Endometrium (tissue), 2 donors: Measurements from ENCODE around the gene PIK3R3.

Experiments used
- FAIRE-seq: peaks from 2 replicates; lab custom pipeline; 2012; peaks lifted over from hg19 to GRCh38; lab: Jason Lieb, UNC
- donor health status: control.
- donor health status: control.

The PIK3R3 gene

DNA sequence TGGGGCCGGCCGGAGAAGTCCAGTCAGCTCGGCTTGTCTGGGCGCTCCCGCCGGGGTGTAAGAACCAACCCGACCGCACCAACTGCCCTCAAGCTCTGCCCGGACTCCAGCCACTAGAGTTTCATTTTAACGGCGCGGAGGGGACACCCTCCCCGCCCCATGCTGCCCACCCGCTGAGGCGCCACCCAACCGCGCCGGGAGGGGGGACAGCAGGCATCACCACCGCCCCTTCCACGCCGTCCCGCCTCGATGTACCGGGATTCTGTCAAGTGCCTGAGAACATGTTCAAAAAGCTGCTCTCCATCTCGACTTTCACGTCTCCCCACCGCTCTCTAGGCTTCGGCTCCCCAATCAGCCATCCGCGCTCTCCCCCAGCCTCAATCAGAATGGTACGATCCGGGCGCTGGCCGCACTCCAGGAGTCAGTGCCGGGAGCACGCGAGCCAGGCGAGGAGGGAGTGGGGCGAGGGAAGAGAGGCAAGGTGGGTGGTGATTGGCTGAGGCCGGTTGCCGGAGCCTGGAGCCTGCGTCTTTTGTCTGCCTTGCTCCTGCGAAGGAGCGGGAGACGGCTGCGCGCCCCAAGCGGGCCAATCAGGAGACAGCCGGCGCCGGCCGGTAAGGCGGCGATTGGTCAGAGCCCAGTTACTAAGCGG, at the start of gene PIK3R3:
TSS of gene PIK3R3 (minus strand) at position 101 of the 652 bp plus-strand sequence. CDS start 677 bp downstream, outside the sequence.
- peak; percentile 98 for FAIRE-seq

DNA sequence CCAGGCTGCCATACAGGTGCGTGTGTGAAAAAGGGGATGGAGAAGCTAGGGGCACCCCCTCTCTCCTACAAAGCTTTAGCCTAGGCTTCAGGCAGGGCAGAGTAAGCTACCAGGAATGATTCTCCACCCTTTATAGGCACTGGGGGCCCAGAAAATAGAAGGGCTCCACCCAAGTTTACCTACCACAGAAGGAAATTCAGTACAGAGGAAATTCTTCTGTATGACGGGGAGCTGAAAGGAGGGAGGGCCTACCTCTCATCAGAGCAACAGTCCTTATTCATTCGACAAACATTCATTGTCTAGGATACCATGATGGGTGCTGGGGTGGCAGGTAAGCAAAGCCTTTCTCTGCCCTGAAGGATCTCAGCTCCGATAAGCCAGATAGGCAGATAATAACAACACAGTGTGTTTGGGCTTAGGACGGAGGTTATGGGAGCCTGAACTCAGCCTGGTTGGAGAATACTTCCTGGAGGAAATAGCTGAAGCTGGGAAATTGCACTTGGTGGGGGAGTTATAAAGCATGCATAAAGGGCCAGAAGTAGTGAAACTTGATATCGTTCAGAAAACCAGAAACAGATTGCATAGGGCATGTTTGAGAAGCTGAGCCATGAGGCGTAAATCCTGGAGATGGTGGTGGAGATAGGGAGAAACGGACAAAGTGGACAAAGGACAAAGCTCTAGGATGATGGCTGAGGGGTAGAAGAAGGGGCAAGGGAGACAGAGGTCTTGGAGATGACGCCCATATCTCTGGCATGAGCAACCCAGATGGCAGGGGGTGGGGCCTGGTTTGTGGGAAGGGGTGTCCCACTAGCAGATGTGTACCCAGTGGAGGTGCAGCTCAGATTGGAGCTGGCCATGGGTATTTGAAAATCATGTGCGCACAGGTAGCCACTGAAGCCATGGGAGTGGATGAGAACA, 49.2 kb upstream of the PIK3R3 start:
- FAIRE-seq = no peak

DNA sequence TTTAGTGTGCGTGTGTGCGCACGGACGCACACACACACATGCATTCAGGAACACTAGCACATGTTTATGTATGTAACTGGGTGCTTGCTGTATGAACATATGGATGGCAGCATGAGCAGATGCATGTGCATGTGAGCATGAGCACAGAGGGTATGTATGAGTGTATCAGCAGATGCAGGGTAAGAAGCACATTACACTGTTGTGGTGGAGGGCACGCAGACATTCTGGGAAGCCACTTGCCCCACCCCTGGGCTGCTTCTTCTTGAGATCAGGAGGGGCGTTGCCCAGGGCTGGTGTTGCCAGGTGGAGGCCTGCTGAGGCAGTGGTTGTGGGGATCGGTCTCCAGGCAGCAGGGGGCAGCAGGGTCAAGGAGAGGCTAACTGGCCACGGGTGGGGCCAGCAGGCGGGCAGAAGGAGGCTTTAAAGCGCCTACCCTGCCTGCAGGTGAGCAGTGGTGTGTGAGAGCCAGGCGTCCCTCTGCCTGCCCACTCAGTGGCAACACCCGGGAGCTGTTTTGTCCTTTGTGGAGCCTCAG, 47.7 kb upstream of the PIK3R3 start:
- no peak for FAIRE-seq

DNA sequence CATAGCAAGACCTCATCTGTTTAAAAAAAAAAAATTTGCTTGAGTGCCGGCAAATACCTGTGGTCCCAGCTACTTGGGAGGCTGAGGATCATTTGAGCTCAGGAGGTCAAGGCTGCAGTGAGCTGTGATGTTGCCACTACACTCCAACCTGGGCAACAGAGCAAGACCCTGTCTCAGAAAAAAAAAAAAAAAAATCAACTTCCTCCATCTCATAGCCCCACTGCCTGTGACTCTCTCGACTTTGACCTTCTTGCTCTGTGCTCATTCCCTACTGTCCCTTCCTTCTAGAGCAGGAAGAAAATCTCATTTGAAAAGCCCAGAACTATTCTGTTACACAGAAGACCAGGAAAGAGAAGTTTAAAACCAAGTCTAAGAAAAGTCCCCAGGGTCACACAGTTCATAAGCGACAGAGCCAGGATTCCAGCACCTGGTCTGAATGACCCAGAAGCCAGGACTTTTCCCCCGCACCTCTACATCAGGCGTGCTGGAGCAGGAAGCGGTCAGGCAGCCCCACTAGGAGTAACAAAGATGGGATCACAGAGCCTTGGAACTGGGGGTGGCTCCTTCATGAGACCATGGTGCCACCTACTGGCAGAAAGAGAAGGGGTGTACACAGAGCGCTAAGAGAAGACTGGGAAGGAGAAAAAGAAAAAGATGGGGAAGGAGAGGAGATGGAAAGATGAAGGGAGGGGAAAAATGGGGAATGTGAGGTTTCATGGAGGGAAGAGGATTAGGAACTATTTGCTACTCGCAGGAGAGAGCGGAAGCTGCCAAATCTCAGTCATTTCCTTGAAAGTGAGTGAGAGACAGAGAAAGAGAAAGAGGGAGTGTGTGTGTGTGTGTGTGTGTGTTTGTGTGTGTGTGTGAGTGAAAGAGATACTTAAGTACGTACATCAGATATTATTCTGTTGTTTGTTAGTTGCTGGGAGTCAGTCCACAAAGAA, 47.0 kb upstream of the PIK3R3 start:
- no peak for FAIRE-seq

DNA sequence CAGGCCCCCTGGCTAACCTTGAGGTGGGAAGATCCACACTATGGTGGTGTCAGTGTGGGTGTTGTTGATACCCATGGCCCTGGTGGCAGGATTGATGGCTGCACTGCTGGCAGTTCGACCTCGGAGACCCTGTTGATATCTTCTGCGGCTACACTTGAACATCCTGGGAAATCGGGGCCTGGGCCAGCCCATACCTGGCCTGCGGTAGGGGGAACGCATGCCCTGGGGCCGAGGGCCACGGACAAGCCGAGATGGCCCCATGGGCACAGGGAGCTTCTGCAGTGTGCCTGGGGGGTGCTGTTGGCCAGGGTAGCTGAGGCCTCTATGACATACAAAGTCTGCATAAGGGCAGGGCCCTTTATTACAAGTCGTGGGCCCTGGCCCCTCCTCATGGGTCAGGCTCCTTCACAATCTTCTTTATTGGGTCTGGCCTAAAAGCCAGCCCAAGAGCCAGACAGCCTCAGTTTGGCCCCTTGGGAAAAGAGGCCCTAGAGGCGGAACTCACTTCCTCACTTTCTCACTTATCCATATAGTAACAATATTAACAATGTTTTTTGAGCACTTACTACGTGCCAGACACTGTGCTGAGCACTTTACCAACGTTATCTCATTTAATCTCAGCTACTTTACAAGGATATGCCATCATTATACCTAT, 43.9 kb upstream of the PIK3R3 start, which contains the start of gene P3R3URF:
TSS of gene P3R3URF (minus strand) at position 278 of the 655 bp plus-strand sequence. CDS start at position 261, 17 bp downstream.
- no peak for FAIRE-seq

DNA sequence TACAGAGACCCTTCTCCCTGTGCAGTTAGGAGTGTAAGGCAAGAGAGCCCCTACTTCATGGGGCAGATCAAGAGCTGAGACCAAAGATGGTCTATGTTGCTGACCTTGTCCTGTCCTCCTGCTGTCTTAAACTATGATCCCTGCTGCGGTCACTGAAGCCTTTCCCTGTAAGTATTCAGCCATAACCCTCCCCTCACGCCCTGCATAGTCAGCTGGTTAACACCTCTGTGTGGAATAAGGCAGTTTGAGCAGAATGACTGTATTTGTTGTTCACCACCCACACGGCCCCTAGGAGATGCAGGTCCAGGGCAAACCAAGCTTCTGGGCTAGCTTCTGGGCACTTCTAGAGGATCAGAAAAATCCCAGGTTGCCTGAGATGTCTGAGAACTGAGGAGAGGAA, 42.8 kb upstream of the PIK3R3 start:
- FAIRE-seq = no peak

DNA sequence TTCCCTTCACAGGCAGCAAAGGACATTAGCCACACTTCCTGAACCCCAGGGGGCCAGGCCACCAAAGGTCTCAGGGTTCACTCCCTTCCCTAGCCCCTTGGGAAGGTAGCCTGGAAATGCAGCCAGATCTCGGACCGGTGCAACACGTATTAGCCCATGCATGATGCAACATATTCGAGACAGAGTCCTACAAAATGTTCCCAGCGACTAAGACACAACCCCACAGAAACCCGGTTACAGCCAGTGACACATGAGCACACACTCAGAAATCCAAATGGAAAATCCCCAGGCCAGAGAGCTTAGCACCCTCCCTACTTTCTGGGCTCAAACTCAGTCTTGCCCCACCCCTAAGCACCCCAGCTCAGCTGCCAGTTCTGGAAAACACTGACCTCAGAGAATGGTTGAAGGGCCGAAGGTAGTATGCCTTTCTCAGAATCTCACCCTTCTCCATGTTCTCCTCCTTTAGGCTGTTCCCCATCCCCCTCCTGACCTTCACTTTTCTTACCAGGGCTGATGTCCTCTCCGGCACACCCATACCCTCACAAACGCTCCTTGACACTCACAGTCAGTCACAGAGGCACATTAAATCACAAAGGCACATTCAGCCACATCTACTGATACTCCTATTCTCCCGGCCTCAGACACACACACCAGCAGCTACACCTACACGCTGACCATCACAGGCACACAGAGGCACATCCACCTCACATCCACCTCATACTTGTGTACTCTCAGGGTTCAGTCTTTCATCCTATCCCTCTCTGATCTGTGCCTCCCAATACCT, 42.2 kb upstream of the PIK3R3 start, which contains the start of gene TSPAN1:
TSS of gene TSPAN1 (plus strand) at position 640 of the 784 bp plus-strand sequence. CDS start 6,021 bp downstream, outside the sequence.
- no peak for FAIRE-seq

DNA sequence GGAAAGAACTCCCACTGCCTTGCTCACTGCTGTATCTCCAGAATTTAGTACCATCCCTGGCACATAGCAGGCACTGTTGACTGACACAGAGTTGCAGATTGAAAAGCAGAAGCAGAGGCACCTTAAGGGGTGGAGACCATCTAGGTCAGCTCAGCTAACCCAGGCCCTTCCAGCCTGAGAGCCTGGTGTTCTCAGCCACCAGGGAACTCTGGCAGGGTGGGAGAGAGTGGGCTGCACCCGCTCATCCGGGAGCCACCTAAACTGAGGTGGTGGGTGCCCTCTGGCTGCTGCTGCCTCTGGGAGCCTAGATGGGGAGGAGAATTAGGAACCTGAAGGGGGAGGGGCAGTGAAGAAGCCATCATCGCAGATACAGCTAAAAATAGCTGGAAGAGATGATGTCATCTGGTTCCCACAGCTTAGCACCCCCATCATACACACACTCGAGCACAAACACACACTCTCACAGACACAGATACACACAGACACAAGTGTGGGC, 41.0 kb upstream of the PIK3R3 start:
- no peak for FAIRE-seq

DNA sequence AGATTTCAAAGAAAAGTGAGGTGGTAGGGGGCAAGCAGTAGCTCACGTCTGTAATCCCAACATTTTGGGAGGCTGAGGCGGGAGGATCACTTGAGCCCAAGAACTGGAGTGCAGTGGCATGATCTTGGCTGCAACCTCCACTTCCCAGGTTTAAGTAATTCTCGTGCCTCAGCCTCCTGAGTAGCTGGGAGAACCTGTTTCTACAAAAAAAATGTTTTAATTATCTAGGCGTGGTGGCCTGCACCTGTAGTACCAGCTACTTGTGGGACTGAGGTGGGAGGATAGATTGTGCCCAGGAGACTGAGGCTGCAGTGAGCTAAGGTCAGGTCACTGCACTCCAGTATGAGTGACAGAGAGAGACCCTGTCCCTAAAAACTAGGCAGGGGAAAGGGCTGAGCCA, 39.9 kb upstream of the PIK3R3 start:
- no peak for FAIRE-seq

DNA sequence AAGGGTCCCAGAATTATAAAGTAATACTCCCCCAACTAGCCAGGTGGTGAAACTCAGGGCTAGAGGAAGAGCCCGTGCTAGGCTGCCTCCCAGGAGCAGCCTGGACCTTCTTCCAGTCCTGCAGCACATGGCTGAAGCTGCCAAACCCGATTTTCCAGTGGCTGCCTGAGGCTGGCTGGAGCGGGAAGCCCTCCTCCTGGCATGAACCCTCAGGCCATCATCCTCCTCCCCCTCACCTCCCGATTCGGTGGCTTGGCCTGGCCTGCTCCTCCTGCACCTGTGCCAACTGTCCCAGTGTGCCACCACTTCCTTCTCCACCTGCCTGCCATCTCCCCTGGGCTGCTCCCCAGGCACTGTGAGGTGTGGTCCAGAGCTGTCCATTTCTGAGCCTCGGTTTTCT, 39.4 kb upstream of the PIK3R3 start:
- FAIRE-seq = no peak

DNA sequence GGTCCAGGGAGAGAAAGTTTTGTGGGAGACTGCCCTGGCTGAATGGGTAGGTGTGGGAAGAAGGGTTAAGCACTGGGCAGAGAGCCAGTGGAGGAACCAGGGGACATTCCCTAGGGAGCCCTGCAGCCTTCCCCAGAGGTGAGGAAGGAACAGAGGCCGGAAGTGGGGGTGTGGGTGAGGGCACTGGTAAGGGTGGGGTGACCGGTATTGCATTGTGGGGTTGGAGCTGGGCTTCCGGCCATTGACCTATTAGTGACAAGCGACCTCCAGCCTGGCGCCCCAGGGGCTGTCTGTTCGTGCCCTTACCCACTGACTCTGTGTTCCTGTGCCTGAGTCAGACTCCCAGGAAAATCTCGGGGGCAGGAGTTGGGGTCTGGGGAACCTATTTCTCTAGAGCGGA, 38.9 kb upstream of the PIK3R3 start:
- no peak for FAIRE-seq

DNA sequence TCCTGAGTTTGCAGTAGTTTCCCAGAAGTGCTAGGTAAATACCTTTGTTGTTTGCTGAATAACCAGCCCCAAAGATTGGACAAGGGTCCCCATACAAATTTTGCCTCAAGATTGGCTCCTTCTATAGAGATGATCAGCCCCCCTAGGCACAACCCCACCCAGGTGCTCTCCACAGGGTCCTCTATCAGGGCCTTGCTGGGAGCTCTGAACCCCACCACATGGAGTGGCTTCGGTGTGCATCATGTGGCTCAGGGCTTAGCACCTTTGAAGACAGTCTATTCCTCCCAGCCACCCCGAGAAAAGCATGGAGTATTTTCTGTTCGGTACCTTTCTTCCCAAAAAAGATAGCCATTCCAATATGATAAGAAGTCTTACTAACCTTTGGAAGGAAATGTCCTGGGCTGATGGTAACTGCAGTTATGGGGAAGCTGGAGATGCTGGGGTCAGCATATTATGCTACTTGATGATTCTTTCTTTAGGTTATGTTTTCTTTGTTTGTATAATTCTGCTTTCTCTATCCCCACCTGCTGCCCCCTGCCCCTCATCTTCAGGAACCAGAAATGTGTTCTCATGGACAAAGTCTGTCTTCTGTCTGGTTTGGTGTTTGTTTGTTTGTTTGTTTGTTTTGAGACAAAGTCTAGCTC, 37.5 kb upstream of the PIK3R3 start:
- FAIRE-seq = no peak

DNA sequence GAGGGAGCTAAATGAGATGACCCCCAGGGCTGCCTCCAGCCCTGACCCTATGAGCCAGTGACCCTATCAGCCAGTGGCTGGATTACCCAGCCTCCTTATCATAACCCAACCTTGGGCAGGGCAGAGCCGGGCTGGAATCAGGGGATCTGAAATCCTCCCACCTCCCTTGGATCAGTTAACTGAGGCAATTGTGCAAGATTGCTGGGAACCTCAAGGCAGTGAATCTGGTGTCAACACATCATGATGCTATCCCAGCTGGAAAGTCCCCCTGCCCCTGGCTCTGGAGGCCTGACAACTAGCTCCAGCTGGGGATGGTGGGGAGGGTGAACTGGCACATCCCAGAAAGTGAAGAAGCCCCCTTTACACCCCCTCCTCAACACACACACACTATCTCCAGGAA, 36.0 kb upstream of the PIK3R3 start:
- no peak for FAIRE-seq

DNA sequence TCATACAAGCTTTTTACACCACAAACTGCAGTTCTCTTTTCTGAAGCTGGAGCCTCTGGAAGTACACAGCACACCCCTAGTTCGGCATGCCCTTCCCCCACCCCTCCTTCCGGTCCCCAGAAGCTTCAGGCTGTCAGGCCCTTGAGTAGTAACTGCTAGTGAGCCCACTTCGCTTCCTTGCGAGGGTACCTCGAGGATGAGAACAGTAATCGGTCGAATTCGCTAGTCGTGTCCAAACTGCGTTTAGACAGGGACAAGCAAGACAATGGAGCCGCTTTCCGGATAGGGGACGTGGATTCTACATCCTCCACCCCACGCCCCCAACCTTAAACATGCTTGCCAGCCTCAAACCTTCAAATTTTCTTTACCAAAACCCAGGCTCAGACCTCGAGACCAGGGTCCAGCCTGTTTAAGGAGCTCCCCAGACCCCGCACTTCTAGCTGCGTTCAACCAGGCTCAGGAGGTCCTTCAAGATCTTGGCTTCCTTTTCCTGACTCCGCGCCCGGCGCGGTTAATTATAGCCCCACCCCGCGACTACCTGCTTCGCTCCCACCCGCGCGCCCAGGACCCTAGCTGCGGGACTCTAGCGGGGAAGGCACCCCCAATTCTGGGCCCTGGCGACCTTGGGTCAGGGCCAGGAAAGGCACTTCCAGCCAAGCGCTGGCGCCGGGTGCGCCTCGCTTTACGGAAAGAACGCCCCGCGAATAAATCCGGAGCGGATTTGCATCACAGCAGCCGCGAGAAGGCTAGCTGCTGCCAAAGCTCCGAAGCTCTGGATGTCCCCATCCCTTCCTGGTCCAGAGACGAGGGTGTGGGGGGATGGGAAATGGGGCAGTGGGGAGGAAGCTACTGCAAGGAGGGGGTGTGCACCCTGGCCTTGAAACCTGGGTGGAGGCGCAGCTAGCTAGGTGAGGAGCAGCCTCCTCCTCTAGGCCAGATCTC, 34.4 kb upstream of the PIK3R3 start:
- no peak for FAIRE-seq

DNA sequence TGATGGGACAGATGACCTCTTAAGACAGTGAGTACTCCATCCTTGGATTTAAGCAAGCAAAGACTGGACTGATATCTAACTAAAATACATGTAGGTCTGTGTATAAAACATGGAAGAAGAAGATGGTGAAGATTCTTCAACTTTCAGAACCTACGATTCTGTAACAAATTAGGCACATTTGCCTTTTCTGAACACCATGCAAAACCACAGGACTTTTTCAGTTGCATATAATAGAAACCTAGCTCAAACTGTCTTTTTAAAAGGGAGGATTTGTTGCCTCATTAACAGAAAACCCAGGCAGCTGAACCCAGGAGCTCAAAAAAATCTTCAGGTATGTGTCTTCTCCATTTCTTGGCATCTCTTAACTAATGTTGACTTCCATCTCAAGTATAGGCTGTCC, 27.8 kb upstream of the PIK3R3 start:
- FAIRE-seq = no peak

DNA sequence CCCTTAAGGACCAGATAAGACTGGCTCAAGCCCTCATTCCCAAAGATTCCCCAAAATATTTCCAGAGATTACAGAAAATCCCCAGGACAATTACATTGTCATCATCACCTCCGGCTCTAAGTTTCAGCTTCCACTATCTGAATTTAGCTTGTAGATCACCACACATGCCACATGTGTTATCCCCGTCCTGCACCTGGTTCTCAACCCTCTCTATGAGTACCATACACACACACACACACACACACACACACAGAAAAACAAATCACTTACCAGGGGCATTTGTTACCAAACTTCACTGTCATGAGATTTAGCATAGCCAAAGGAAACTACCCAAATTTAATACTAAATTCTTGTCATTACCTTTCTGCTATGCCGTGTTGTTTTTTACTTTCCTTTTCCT, 27.1 kb upstream of the PIK3R3 start:
- FAIRE-seq = no peak

DNA sequence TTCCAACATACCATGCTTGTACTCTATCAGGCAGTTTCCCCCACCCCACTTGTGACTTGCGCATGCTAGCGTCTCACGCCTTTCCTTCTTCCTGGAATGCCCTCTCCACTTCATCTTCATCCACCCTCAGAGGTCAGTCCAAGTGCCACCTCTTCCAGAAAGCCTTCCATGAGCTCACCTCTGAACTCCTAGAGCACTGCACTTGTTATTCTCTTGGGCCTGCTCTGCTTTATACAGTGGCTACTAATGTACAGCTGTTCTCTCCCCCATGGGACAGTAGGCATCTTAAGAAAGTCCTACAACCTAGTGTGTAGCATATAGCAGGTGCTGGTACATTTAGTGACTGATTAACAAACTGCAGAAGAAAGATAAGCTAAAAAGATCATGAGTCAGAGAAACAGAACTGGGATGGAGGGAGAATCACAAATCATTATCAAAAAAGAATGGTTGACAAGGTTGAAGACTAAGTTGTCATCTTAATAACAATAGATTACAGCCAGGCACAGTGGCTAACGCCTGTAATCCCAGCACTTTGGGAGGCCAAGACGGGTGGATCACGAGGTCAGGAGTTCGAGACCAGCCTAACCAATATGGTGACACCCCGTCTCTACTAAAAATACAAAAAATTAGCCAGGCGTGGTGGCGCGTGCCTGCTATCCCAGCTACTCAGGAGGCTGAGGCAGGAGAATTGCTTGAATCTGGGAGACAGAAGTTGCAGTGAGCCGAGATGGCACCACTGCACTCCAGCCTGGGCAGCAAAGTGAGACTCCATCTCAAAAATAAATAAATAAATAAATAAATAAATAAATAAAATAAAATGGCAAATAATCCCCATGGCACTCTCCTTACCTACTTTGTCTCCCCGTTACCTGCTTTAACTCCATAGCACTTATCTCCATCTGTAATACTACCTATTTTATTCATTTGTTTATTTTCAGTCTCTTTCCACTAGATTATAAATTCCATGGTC, 26.2 kb upstream of the PIK3R3 start:
- no peak for FAIRE-seq
